ENCODE data around the gene SBF2. TPM values are rescaled to one million over a fixed set of nuclear protein-coding genes. Genes with fewer than 3 reads are reported as not detected.

SBF2 gene
- polyA plus RNA-seq, 2 donors: 8.5 to 12.1 TPM

DNA sequence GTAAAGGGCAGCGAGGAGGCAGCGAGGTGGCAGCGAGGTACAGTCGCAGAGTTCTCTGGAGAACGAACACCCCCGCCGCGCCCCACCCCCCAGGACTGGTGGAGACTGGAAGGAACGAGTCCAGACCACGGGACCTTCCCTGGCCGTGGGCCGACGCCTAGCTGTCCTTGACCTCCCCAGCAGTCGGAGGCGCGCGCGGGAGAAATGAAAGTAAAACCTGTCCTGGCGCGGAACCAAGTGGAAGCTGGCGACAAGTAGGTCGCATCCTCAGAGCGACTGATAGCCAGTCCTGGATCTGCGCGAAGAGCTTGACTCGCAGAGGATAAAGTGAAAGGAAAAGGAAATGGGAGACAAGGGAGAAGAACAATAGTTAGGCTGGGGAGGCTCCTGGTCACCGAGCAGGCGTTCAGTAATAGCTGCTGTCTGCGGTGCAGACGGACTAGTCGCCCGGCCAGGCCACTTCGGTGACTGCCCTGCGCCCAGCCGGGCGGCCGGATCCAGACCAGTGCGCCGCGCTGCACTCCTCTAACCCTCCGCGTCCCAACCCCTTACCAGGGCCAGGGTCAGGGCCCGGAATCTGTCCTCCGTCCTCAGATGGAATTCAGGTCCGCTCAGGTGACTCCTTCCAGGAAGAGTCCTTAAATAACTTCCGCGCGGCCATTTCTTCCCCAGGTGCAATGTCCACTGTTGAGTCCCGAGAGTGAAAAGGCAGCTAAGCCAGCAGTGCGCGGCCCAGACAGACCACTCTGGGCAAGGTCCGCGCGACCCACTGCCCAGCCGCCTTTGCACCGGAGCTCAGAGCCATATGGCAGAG, 8.9 kb upstream of the SBF2 start:
- Histone ChIP-seq H3K4me3 (ENCODE audit: low read depth in 1 of 2, low read length in 2 of 2) (peak overlapping the region; percentile 83 to 89), H3K4me1 (ENCODE audit: control insufficient read depth in 2 of 2, insufficient read depth in 2 of 2, low read length in 1 of 2) (peaks cover 0 to 12% of the 10 kb centered on the region in 2 donors), H3K9me3 (ENCODE audit: control insufficient read depth in 2 of 2, insufficient read depth in 1 of 2, low read depth in 1 of 2, low read length in 1 of 2) (no peaks in the 10 kb centered on the region), H3K36me3 (ENCODE audit: control insufficient read depth in 2 of 2, insufficient read depth in 2 of 2, low read length in 1 of 2) (peaks cover 0 to 2% of the 10 kb centered on the region in 2 donors), H3K27me3 (ENCODE audit: control insufficient read depth in 1 of 2, insufficient read depth in 2 of 2, low read length in 2 of 2) (no peaks in the 10 kb centered on the region), H3K27ac (ENCODE audit: low read depth in 2 of 2, low read length in 1 of 2) (peak overlapping the region; percentile 92 to 93)
- WGBS, 2 donors: 1 to 2% methylated on average over 46 to 56 of the region's 56 CpGs

DNA sequence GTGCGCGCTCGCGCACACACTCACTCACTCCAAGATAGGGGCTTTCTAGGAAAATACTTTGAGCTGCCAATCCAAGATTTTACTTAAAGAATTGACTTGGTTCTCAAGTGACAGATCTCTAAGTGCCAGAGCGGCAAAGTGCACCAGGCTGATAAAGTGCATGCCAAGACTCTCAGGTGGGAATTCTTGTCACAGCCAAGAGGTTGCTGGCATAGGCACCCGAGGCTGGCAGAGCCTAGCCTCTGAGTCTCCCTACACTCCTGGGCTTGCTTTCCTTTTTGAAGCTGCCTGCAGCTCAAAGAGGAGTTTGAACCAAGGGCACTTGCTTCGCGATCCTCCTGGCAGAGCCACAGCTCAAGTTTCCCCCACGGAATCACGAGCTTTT, 8.3 kb upstream of the SBF2 start:
- WGBS, 2 donors: 25 to 26% methylated on average over 10 of the region's 10 CpGs
- Histone ChIP-seq H3K27ac (ENCODE audit: low read depth in 2 of 2, low read length in 1 of 2) (peak overlapping the region; percentile 92 to 93), H3K9me3 (ENCODE audit: control insufficient read depth in 2 of 2, insufficient read depth in 1 of 2, low read depth in 1 of 2, low read length in 1 of 2) (no peaks in the 10 kb centered on the region), H3K27me3 (ENCODE audit: control insufficient read depth in 1 of 2, insufficient read depth in 2 of 2, low read length in 2 of 2) (no peaks in the 10 kb centered on the region), H3K4me1 (ENCODE audit: control insufficient read depth in 2 of 2, insufficient read depth in 2 of 2, low read length in 1 of 2) (peaks cover 0 to 12% of the 10 kb centered on the region in 2 donors), H3K4me3 (ENCODE audit: low read depth in 1 of 2, low read length in 2 of 2) (peak overlapping the region; percentile 83 to 89), H3K36me3 (ENCODE audit: control insufficient read depth in 2 of 2, insufficient read depth in 2 of 2, low read length in 1 of 2) (peaks cover 0 to 2% of the 10 kb centered on the region in 2 donors)

DNA sequence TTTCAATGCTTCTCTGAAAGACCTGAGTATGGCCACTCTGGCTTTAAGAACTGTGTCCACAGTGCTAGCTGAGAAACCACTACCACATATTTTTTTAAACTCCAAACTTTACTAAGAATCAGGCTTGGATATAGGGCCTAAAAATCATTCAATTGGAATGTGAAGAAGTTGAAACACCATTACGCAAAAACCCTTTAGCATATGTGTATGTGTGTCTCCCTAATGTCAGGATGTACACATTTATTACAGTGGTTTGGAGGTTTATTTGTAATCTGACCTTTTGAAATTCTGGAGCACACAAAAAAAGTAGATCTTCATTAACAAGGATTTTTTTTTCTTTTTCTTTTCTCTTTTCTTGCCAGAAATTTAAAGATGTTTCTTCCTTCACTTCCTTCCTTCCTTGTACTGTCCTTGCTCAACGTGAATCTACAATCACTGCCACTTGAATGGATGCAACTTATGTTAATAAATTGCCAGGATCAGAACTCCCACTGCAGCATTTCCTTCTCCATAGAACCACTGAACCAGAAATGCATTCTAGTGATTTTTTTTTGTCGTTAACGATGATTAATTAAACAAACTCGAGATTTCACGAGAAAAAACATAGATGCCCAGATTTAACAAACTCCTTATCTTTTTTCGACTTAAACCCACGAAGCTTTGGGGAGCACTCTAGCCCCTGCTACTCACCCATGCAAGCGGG, 7.8 kb upstream of the SBF2 start:
- WGBS, 2 donors: 36 to 38% methylated on average over 9 of the region's 9 CpGs
- no peaks in the 10 kb centered on the region for H3K9me3 ChIP-seq (ENCODE audit: control insufficient read depth in 2 of 2, insufficient read depth in 1 of 2, low read depth in 1 of 2, low read length in 1 of 2)
- peaks cover 0 to 12% of the 10 kb centered on the region in 2 donors for H3K4me1 ChIP-seq (ENCODE audit: control insufficient read depth in 2 of 2, insufficient read depth in 2 of 2, low read length in 1 of 2)
- peaks cover 0 to 2% of the 10 kb centered on the region in 2 donors for H3K36me3 ChIP-seq (ENCODE audit: control insufficient read depth in 2 of 2, insufficient read depth in 2 of 2, low read length in 1 of 2)
- H3K27ac ChIP-seq (ENCODE audit: low read depth in 2 of 2, low read length in 1 of 2): peak overlapping the region in 1 of 2 donors; percentile 93
- no peaks in the 10 kb centered on the region for H3K27me3 ChIP-seq (ENCODE audit: control insufficient read depth in 1 of 2, insufficient read depth in 2 of 2, low read length in 2 of 2)
- peak overlapping the region in 1 of 2 donors; percentile 89 for H3K4me3 ChIP-seq (ENCODE audit: low read depth in 1 of 2, low read length in 2 of 2)

DNA sequence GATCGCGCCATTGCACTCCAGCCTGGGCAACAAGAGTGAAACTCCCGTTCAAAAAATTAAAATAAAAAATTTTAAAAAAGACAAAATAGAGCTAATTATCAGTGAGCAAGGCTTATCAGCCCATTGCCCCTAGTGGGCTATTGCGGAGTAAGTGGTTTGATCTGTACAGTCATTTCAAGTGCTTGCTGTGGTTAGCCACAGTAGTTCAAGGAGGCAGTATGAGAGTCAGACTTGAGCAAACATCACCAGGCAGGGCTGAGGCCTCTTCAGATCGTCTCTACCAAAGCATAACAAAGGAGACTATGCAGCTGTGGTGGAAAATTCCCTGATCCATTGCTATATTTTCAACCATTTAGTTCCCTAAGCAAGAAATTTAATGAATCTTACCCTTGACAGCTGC, 4.3 kb upstream of the SBF2 start:
- no peaks in the 10 kb centered on the region for H3K9me3 ChIP-seq (ENCODE audit: control insufficient read depth in 2 of 2, insufficient read depth in 1 of 2, low read depth in 1 of 2, low read length in 1 of 2)
- H3K4me3 ChIP-seq (ENCODE audit: low read depth in 1 of 2, low read length in 2 of 2): no peak overlapping the region
- H3K27me3 ChIP-seq (ENCODE audit: control insufficient read depth in 1 of 2, insufficient read depth in 2 of 2, low read length in 2 of 2): no peaks in the 10 kb centered on the region
- H3K4me1 ChIP-seq (ENCODE audit: control insufficient read depth in 2 of 2, insufficient read depth in 2 of 2, low read length in 1 of 2): no peaks in the 10 kb centered on the region
- H3K36me3 ChIP-seq (ENCODE audit: control insufficient read depth in 2 of 2, insufficient read depth in 2 of 2, low read length in 1 of 2): no peaks in the 10 kb centered on the region
- WGBS, 2 donors: 76 to 81% methylated on average over 5 of the region's 5 CpGs
- no peak overlapping the region for H3K27ac ChIP-seq (ENCODE audit: low read depth in 2 of 2, low read length in 1 of 2)

DNA sequence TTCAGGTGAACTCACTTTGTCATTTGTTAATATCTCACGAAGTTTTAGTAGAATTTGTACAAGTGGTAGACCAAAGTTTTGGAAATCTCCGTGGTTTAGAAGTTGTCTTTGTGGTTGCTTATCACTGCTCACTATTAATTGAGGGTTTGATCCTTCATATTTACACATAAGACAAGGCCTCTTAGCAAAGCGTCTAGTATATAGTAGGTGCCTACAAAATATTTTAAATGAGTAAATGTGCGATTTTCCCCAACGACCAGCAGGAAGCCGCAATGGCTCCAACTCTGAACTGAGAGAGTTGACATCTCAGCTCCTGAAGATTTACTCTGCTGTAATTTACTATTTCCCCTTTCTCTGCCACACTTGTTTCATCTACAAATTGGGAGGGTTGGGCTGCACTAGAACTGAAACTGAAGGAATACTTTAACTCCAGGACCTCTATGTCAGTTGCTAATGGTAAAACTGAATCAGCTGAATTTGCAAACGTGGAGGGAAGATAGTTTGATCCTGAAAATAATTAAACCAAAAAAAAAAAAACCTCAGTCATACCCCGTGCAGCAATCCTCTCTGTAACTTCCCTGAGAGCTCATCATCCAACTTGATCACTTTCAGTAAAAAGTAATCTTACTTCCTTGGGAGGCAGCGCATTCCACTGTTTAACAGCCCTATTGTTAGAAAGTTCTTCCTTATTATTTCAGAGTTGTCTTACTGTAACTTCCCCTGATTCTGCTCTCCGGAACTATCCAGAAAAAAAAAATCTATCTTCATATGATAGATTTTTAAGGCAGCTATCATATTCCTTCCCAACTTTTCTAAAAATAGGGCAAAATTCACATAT, 1.3 kb upstream of the SBF2 start:
- Histone ChIP-seq H3K4me3 (ENCODE audit: low read depth in 1 of 2, low read length in 2 of 2) (peak overlapping the region in 1 of 2 donors; percentile 59), H3K9me3 (ENCODE audit: control insufficient read depth in 2 of 2, insufficient read depth in 1 of 2, low read depth in 1 of 2, low read length in 1 of 2) (no peaks in the 10 kb centered on the region), H3K27me3 (ENCODE audit: control insufficient read depth in 1 of 2, insufficient read depth in 2 of 2, low read length in 2 of 2) (no peaks in the 10 kb centered on the region), H3K4me1 (ENCODE audit: control insufficient read depth in 2 of 2, insufficient read depth in 2 of 2, low read length in 1 of 2) (no peaks in the 10 kb centered on the region), H3K36me3 (ENCODE audit: control insufficient read depth in 2 of 2, insufficient read depth in 2 of 2, low read length in 1 of 2) (no peaks in the 10 kb centered on the region), H3K27ac (ENCODE audit: low read depth in 2 of 2, low read length in 1 of 2) (peak overlapping the region; percentile 17 to 89)
- 49 to 52% methylated on average over 10 of the region's 10 CpGs for WGBS, 2 donors

DNA sequence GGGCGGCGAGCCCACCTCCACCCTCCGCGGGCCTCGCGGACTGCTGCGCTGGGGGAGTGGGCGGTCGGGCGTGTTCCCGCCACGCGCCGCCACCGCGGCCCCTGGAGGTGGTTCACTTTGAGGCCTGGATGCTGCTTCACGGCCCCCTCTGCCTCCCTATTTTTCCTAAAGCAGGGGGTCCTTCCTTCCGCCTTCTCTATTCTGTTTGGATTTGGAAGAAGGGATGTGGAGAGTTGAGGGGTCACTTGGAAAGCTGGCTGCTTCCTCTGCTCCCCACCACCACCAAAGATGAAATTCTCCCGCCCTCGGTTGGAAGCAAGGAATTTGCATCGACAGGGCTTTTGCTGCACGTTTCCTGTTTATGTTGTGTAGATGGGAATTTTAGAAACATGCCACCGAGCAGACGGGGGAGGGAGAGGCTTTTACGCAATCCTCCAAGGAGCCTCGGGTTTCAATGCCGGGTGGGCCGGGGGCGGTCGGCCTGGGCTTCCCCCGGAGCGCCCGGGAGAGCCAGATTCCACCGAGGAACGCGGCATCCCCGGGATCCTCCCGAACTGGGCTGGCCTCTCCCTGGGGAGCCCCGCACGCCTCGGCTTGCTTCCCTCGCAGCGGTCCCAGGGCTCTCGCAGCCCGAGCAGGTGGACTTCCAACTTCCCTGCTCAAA, 403 bp upstream of the SBF2 start:
- Histone ChIP-seq H3K4me1 (ENCODE audit: control insufficient read depth in 2 of 2, insufficient read depth in 2 of 2, low read length in 1 of 2) (peaks cover 3 to 4% of the 10 kb centered on the region in 2 donors), H3K4me3 (ENCODE audit: low read depth in 1 of 2, low read length in 2 of 2) (peak overlapping the region; percentile 59 to 75), H3K36me3 (ENCODE audit: control insufficient read depth in 2 of 2, insufficient read depth in 2 of 2, low read length in 1 of 2) (peaks cover 0 to 2% of the 10 kb centered on the region in 2 donors), H3K9me3 (ENCODE audit: control insufficient read depth in 2 of 2, insufficient read depth in 1 of 2, low read depth in 1 of 2, low read length in 1 of 2) (no peaks in the 10 kb centered on the region), H3K27ac (ENCODE audit: low read depth in 2 of 2, low read length in 1 of 2) (peak overlapping the region; percentile 89 to 94), H3K27me3 (ENCODE audit: control insufficient read depth in 1 of 2, insufficient read depth in 2 of 2, low read length in 2 of 2) (no peaks in the 10 kb centered on the region)
- WGBS, 2 donors: 1 to 3% methylated on average over 40 to 45 of the region's 45 CpGs

DNA sequence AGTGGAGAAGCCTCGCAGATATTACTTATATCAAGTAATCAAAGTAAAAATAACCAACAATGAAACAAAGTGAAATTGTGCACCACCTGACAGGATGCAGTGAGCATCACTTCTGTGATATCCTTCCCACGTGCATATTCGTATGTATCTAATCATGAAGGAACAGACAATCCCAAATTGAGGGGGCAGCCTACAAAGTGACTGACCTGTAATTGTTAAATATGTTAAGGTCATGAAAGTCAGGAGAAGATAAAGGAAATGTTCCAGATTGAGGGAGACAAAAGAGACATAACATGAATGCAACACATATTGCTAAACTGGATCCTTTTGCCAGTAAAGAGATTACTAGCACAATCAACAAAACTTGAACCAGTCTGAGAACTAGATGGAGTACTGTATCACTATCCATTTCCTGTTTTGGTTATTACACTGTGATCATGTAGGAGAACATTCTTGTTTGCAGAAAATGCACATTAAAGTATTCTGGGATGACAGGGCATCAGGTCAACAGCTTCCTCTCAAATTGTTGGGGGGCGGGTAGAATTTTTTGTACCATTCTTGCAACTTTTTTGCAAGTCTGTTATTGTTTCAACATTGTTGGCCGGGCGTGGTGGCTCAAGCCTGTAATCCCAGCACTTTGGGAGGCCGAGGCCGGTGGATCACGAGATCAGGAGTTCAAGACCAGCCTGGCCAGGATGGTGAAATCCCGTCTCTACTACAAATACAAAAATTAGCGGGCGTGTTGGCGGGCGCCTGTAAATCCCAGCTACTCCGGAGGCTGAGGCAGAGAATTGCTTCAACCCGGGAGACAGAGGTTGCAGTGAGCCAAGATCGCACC, 2.0 kb downstream of the SBF2 start:
- peak overlapping the region in 1 of 2 donors; percentile 21 for H3K27ac ChIP-seq (ENCODE audit: low read depth in 2 of 2, low read length in 1 of 2)
- no peak overlapping the region for H3K4me3 ChIP-seq (ENCODE audit: low read depth in 1 of 2, low read length in 2 of 2)

DNA sequence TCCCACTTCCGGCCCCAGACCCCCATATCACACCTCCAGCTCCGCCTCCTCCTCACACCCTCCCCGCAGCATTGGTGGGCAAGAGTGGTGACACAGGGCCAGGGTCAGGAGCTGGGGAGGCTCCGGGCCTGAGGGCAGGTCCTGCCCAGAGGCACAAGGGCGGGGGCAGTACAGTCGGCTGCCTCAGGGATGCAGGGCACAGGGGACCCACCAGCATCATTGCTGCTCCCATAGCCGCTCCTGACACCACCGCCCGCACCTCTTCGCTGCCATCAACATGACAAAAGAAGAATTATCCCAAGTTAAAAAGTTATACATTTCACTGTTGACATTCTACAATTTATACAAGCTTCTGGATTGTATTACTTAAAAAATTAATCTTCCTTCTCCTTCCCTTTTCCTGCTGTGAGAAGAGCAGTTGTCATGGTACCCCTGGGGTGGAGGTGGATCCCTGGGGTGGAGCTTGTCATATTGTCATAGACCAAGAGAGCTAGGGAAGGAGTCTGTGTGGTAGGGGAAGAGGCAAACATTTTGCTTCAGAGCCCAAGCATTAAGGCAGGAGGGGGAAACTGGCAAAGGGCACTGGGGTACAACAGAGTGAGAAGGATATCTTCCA, 4.1 kb downstream of the SBF2 start:
- Histone ChIP-seq H3K27me3 (ENCODE audit: control insufficient read depth in 1 of 2, insufficient read depth in 2 of 2, low read length in 2 of 2) (no peaks in the 10 kb centered on the region), H3K27ac (ENCODE audit: low read depth in 2 of 2, low read length in 1 of 2) (no peak overlapping the region), H3K36me3 (ENCODE audit: control insufficient read depth in 2 of 2, insufficient read depth in 2 of 2, low read length in 1 of 2) (peaks cover 0 to 4% of the 10 kb centered on the region in 2 donors), H3K9me3 (ENCODE audit: control insufficient read depth in 2 of 2, insufficient read depth in 1 of 2, low read depth in 1 of 2, low read length in 1 of 2) (no peaks in the 10 kb centered on the region), H3K4me3 (ENCODE audit: low read depth in 1 of 2, low read length in 2 of 2) (no peak overlapping the region), H3K4me1 (ENCODE audit: control insufficient read depth in 2 of 2, insufficient read depth in 2 of 2, low read length in 1 of 2) (peaks cover 9% of the 10 kb centered on the region in 2 donors)
- 84 to 88% methylated on average over 10 of the region's 10 CpGs for WGBS, 2 donors

More for the DNA sequence above, 2.0 kb downstream of the SBF2 start:
- H3K9me3 ChIP-seq (ENCODE audit: control insufficient read depth in 2 of 2, insufficient read depth in 1 of 2, low read depth in 1 of 2, low read length in 1 of 2): no peaks in the 10 kb centered on the region
- peaks cover 0 to 4% of the 10 kb centered on the region in 2 donors for H3K36me3 ChIP-seq (ENCODE audit: control insufficient read depth in 2 of 2, insufficient read depth in 2 of 2, low read length in 1 of 2)
- peaks cover 7 to 9% of the 10 kb centered on the region in 2 donors for H3K4me1 ChIP-seq (ENCODE audit: control insufficient read depth in 2 of 2, insufficient read depth in 2 of 2, low read length in 1 of 2)
- WGBS, 2 donors: 80 to 82% methylated on average over 17 of the region's 17 CpGs
- no peaks in the 10 kb centered on the region for H3K27me3 ChIP-seq (ENCODE audit: control insufficient read depth in 1 of 2, insufficient read depth in 2 of 2, low read length in 2 of 2)
